IPS-20b (cell line): ENCODE data around the gene MTHFD1L.
"Not testable (repeated sequence)": the region's sequence is repeated elsewhere in the genome, so short reads cannot be mapped to it uniquely, and the experiment has no call there.

Experiments used
- H3K27ac ChIP-seq: one replicate; pipeline ENCODE4 v1.5.1; 2013; ENCODE audit warnings: low read length
- H3K27me3 ChIP-seq: 2 replicates; pipeline ENCODE4 v1.6.1; 2013; ENCODE audit warnings: mild to moderate bottlenecking, low read length, inconsistent platforms; ENCODE audit not compliant: insufficient read depth
- H3K36me3 ChIP-seq: 2 replicates; pipeline ENCODE4 v1.6.1; 2013; ENCODE audit warnings: low read depth, mild to moderate bottlenecking, inconsistent platforms, low read length, moderate library complexity; ENCODE audit not compliant: insufficient read depth
- H3K4me1 ChIP-seq: 2 replicates; pipeline ENCODE4 v1.6.1; 2013; ENCODE audit warnings: mild to moderate bottlenecking, control low read depth, inconsistent platforms, low read length, moderate library complexity; ENCODE audit not compliant: insufficient read depth
- H3K4me3 ChIP-seq: 2 replicates; pipeline ENCODE4 v1.5.1; 2013; ENCODE audit warnings: mild to moderate bottlenecking, low read length, inconsistent platforms
- H3K9ac ChIP-seq: 2 replicates; pipeline ENCODE4 v1.6.1; 2013; ENCODE audit warnings: low read depth, mild to moderate bottlenecking, inconsistent platforms, low read length, moderate library complexity
- H3K9me3 ChIP-seq: 2 replicates; pipeline ENCODE4 v1.6.1; 2013; ENCODE audit warnings: mild to moderate bottlenecking, low read depth, low read length, inconsistent platforms; ENCODE audit not compliant: insufficient read depth

Gene MTHFD1L

DNA sequence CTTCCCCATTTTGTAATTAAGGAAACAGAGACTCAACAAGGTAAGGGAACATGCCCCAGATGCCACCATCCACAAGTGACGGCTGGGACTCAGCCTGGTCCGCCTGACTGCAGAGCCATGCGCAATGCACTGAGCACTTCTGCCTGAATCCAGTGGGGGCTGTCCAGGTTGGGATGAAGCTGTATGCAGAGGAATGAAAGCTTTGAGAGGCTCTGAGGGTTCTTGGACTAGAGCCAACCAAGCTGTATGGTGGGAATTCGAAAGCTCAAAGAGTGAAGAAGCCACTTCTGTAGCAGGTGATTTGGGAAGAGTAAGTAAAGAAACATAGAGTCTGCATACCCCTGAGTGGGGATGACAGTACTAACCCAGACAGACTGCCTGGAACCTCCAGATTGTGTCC is 246.6 kb downstream of the MTHFD1L start:
- Histone ChIP-seq H3K36me3 (no peaks in the 10 kb centered on the region), H3K27ac (no peak overlapping the region), H3K27me3 (no peaks in the 10 kb centered on the region), H3K4me1 (peaks cover 3% of the 10 kb centered on the region; the same call in 1 of the 2 replicates), H3K9me3 (no peaks in the 10 kb centered on the region), H3K4me3 (no peak overlapping the region), H3K9ac (no peak overlapping the region)

DNA sequence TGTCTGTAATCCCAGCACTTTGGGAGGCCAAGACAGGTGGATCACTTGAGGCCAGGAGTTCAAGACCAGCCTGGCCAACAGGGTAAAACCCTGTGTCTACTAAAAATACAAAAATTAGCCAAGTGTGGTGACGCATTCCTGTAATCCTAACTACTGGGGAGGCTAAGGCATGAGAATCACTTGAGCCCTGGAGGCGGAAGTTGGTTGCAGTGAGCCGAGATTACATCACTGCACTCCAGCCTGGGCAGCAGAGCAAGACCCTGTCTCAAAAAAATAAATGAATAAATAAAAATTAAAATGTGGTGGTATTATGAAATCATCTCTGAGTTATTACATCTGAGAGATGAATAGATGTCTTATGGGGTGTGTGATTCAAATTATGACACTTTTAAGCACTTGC is 247.4 kb downstream of the MTHFD1L start:
- not testable (repeated sequence) for H3K4me1 ChIP-seq, H3K4me3 ChIP-seq, H3K36me3 ChIP-seq, H3K27ac ChIP-seq, H3K9ac ChIP-seq, H3K9me3 ChIP-seq, H3K27me3 ChIP-seq

DNA sequence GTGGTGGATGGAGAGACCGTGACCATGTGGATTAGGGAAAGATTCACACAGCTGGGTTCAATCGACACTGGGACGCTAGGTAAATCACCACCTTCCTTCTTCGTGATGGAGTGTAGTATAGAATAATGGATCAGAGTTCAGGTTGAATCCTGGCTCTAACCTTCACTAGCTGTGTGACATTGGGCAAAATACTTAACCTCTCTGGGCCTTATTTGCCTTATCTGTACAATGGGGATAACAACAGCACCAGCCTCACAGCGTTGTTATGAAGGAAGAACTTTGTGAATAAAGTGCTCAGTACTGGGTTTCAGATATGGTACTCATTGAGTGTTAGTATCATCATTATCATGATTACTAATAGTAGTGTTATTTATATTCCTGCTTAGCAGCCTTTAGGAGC is 248.1 kb downstream of the MTHFD1L start:
- H3K9me3 ChIP-seq: no peaks in the 10 kb centered on the region
- H3K27ac ChIP-seq: no peak overlapping the region
- H3K4me1 ChIP-seq: no peaks in the 10 kb centered on the region

DNA sequence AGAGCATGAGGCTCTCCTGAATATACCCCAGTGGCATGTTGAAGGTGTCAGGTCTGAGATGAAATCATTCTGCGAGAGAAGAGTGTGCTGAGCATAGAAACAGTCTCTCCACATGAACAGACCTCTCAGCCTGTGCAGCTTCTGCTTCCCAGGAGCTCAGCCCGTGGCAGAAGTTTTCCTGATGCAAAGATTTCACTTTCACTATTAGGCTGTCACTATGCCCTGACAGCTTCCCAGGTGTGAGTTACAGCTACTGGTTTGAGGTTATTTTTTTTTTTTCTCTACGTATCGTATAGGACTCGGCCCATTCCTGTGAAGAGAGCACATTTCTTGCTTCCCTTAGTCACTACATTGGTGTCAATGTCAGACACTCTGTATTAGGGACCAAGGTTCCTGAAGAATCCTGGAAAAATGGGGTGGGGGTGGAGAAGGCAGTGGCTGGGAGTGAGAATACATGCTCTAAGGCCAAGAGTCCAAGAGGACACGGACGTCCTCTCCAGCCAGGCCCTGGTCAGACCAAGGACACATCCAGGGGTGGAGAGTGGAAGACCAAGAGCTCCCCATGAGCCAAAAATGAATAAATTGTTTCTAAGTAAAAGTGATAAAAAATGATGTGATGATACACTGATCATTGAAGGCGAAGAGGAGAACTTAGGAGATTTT is 253.1 kb downstream of the MTHFD1L start:
- H3K27ac ChIP-seq: no peak overlapping the region
- H3K36me3 ChIP-seq: no peaks in the 10 kb centered on the region
- H3K9me3 ChIP-seq: no peaks in the 10 kb centered on the region
- no peaks in the 10 kb centered on the region for H3K4me1 ChIP-seq
- no peak overlapping the region for H3K4me3 ChIP-seq
- no peak overlapping the region for H3K9ac ChIP-seq
- no peaks in the 10 kb centered on the region for H3K27me3 ChIP-seq

More for the DNA sequence above, 248.1 kb downstream of the MTHFD1L start:
- Histone ChIP-seq H3K4me3 (no peak overlapping the region), H3K9ac (no peak overlapping the region), H3K27me3 (no peaks in the 10 kb centered on the region), H3K36me3 (no peaks in the 10 kb centered on the region)

DNA sequence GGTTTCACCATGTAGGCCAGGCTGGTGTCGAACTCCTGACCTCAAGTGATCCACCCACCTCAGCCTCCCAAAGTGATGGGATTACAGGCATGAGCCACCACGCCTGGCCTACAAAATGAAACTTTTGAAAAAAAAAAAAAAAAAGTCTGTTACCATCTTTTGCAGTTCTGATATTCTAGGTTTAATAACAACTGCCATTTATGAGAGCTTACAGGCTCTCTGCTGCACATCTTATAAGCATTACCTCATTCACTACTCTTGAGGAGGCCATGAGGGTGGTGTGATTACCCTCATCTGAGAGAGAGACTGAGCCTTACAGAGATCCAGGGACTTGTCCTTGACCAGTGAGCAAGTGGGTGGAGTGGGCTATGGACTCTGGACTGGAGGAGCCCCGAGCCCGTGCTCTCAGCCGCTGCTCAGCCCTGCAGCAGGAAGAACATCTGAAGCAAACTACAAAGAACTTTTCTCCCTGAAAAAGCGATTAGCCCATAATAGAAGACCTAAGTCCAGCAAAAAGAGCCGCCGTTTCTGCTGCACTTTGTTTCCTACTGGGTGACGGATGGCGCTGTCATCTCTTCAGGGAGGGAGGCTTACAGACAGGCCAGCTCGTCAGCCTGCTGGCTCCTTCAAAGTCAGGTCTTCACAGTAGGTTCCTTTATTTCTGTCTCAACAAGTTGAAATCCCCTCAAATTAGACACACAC is 254.5 kb downstream of the MTHFD1L start:
- no peak overlapping the region for H3K4me3 ChIP-seq
- H3K9me3 ChIP-seq: no peaks in the 10 kb centered on the region
- H3K27ac ChIP-seq: no peak overlapping the region

DNA sequence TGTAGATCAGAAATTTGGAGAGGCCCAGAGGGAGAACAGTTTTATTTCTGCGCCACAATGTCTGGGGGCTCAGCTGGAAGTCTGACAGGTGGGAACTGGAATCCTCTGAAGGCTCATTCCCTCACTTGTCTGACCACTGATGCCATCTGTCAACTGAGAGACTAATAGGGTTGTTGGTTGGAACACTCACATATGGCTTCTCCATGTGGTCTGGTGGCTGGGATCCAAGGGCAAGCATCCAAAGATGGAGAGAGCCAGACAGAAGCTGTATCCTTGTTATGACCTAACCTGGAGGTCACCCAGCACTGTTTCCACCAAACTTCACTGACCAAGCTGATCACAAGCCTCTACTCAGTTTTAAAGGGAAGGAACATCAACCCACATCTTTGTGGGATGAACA is 256.4 kb downstream of the MTHFD1L start:
- no peak overlapping the region for H3K9ac ChIP-seq
- H3K27me3 ChIP-seq: no peaks in the 10 kb centered on the region
- H3K4me1 ChIP-seq: no peaks in the 10 kb centered on the region
- no peak overlapping the region for H3K27ac ChIP-seq
- H3K4me3 ChIP-seq: no peak overlapping the region
- no peaks in the 10 kb centered on the region for H3K36me3 ChIP-seq
- H3K9me3 ChIP-seq: no peaks in the 10 kb centered on the region

More for the DNA sequence above, 254.5 kb downstream of the MTHFD1L start:
- H3K4me1 ChIP-seq: no peaks in the 10 kb centered on the region
- H3K36me3 ChIP-seq: no peaks in the 10 kb centered on the region
- no peak overlapping the region for H3K9ac ChIP-seq
- H3K27me3 ChIP-seq: no peaks in the 10 kb centered on the region

DNA sequence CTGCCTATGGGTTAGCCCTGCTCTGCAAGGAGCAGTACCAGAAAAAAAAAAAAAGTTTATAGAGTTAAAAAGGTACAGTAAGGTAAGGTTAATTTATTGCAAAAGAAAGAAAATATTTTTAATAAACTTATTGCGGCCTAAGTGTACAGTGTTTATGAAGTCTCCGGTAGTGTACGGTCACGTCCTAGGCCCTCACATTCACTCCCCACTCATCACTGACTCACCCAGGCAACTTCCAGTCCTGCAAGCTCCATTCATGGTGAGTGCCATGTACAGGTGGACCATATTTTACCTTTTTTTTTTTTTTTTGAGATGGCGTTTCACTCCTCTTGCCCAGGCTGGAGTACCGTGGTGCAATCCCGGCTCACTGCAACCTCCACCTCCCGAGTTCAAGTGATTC is 258.1 kb downstream of the MTHFD1L start:
- H3K9ac ChIP-seq, H3K4me3 ChIP-seq, H3K36me3 ChIP-seq, H3K27me3 ChIP-seq, H3K27ac ChIP-seq, H3K4me1 ChIP-seq, H3K9me3 ChIP-seq: not testable (repeated sequence)

DNA sequence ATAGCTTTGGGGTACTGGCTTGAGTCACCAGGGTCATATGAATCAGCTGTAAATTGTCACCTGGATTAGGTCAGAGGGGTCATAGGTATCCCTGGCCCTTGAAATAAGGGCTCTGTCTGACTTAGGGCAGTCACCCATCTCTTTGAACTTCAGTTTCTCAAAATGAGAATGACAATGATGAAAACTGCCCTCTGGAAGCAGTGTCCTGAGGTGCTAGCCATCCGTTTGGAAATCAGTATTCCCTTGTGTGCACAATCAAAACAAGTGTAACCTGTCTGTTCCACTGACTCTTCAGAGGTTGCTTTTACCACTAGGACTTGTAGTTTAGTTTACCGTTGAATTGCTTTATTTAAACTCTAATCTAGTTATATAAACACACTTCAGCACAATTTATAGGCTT is 259.7 kb downstream of the MTHFD1L start:
- H3K9ac ChIP-seq, H3K9me3 ChIP-seq, H3K27ac ChIP-seq, H3K4me1 ChIP-seq, H3K4me3 ChIP-seq, H3K27me3 ChIP-seq, H3K36me3 ChIP-seq: not testable (repeated sequence)

DNA sequence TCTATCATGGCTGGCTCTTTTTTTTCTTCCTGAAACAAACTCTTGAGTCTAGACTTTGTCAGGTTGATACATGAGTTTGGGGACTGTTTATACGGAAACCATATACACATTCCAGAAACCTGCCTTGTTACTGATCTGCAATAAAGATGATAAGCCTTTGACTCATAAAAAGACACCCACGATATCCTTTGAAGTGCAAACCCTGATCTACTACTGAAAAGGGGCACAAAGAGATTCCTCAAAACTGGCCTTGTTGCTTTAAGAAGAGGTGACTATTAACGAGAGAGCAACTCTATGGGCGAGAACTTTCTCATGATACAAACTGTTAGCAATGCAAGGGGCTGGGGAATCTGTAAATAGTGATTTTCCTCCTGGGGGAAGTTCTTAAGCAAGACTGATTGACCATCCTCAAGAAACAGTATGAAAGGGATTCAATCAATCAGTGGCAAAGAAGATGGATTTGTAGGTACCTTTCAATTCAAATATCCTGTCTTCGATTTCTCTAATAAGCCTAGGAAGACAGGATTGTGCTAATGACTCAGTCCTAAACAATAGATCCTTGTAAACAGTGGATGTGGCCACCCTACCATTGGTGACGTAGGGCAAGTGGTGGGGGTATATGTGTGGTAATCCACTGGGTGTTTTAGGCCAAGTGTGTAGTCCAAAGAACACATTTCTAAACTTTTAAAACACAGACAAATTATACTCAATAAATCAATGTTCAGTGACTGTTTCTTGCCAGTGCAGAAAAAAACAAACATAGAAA is 260.3 kb downstream of the MTHFD1L start:
- not testable (repeated sequence) for H3K4me1 ChIP-seq, H3K27ac ChIP-seq, H3K4me3 ChIP-seq, H3K9me3 ChIP-seq, H3K27me3 ChIP-seq, H3K9ac ChIP-seq, H3K36me3 ChIP-seq

DNA sequence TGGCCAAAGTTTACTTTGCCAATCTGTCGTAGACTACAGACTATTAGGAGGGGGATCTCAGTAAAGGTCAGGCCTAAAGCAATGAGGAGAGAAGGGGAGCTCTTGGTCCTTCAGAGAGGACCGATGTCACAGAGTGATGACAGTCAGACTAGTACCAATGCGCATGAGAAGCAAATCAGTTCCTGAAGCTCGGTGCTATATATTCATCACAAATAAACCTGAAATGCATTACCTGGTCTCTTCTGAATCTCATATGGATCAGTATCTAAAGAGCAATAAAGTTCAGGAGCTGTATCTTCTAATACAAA is 260.9 kb downstream of the MTHFD1L start:
- not testable (repeated sequence) for H3K9ac ChIP-seq, H3K9me3 ChIP-seq, H3K36me3 ChIP-seq, H3K27me3 ChIP-seq, H3K4me1 ChIP-seq, H3K27ac ChIP-seq, H3K4me3 ChIP-seq

DNA sequence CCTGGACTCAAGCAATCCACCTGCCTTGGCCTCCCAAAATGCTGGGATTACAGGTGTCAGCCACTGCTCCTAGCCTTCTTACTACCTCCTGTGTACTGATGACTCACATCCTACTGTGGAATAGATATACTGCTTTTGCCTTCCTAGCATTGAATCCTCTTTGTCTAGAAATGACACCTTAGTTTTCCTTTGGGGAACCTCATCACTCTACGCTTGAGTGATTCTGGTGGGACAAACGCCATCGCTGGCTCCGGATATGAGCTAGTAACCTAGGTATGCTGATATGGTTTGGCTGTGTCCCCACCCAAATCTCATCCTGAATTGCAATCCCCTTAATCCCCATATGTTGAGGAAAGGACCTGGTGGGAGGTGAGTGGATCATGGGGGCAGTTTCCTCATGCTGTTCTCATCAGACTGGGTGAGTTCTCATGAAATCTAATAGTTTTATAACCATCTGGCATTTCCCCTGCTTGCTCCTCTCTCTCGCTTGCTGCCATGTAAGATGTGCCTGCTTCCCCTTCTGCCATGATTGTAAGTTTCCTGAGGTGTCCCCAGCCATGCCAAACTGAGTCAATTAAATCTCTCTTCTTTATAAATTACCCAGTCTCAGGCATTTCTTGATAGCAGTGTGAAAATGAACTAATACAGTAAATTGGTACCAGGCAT is 261.8 kb downstream of the MTHFD1L start:
- not testable (repeated sequence) for H3K4me1 ChIP-seq, H3K4me3 ChIP-seq, H3K9ac ChIP-seq, H3K9me3 ChIP-seq, H3K27me3 ChIP-seq, H3K36me3 ChIP-seq, H3K27ac ChIP-seq
